HepG2 (cell line): Measurements from ENCODE around the gene MEDAG. TPM values are rescaled to one million over a fixed set of nuclear protein-coding genes. Genes with fewer than 3 reads are reported as not detected.

Experiments used
- ATAC-seq: fragments of 200-7000 bp; cut with Tn5 transposase; 3 replicates; pipeline ENCODE4 v1.9.1; 2020; ENCODE audit warnings: mild to moderate bottlenecking, moderate library complexity
- BruUV-seq: library from RNA; stranded (reverse); fragments of 400-500 nt; replicated peaks from 2 replicates; lab custom pipeline; 2021; lab: Mats Ljungman, UMichigan
- CTCF ChIA-PET: fragments of 300-600 bp; formaldehyde crosslinking; extraction: SDS; loops from one replicate; lab custom pipeline; 2021; ENCODE audit warnings: low total read pairs, inconsistent platforms, low intra/inter-chr PET ratio; lab: Yijun Ruan, JAX
- POLR2A ChIA-PET: fragments of 350-600 bp; sonication (Branson Sonifier 250); formaldehyde crosslinking; loops from one replicate; lab custom pipeline; 2020; ENCODE audit warnings: antibody characterized with exemption, inconsistent platforms; lab: Yijun Ruan, JAX
- DNase-seq: peaks from one replicate; pipeline ENCODE4 v3.0.0-alpha.2; 2015; ENCODE audit warnings: low spot score
- FAIRE-seq: peaks from 3 replicates; lab custom pipeline; 2011; peaks lifted over from hg19 to GRCh38; lab: Jason Lieb, UNC
- H2AFZ ChIP-seq: one replicate; pipeline ENCODE4 v1.6.1; 2011; ENCODE audit warnings: low read length, inconsistent platforms
- H3K27ac ChIP-seq: fragments of 300-600 bp; 3 replicates; pipeline ENCODE4 v1.8.0; 2011; ENCODE audit warnings: mixed run types, mild to moderate bottlenecking, mixed read lengths, low read length, inconsistent platforms; ENCODE audit not compliant: insufficient read depth; ENCODE audit errors: extremely low read length
- H3K27me3 ChIP-seq, 2 experiments: fragments of 200-600 bp in 1 of 2; 2 replicates in 1 of 2; 3 replicates in 1 of 2; pipeline versions ENCODE4 v1.6.0 to v1.8.0; 2011; ENCODE audit warnings: low read length in 2 of 2, mild to moderate bottlenecking in 2 of 2, moderate library complexity in 2 of 2, inconsistent platforms in 1 of 2; ENCODE audit not compliant: insufficient read depth in 2 of 2, control insufficient read depth in 1 of 2
- H3K36me3 ChIP-seq, 2 experiments: fragments of 200-600 bp in 1 of 2; replicated peaks in 1 of 2; 2 replicates in 1 of 2; 3 replicates in 1 of 2; pipeline versions ENCODE4 v1.5.1 to v1.8.0; 2011; ENCODE audit warnings: low read length in 2 of 2, inconsistent platforms in 1 of 2; ENCODE audit not compliant: insufficient read depth in 2 of 2, control insufficient read depth in 1 of 2
- H3K4me1 ChIP-seq: 2 replicates; pipeline ENCODE4 v1.5.1; 2012; ENCODE audit warnings: low read length, inconsistent platforms; ENCODE audit not compliant: insufficient read depth
- H3K4me2 ChIP-seq: 2 replicates; pipeline ENCODE4 v1.6.0; 2011; ENCODE audit warnings: low read depth, low read length, inconsistent platforms
- H3K4me3 ChIP-seq, 3 experiments: fragments of 200-600 bp in 1 of 3; sonication (generic), shearing (Covaris generic) in 1 of 3; replicated peaks in 1 of 3; 2 replicates each; pipeline ENCODE4 v1.5.1; 2011 to 2016; ENCODE audit warnings: low read length in 3 of 3, inconsistent platforms in 2 of 3, low read depth in 2 of 3, mild to moderate bottlenecking in 2 of 3, control low read depth in 1 of 3, mixed read lengths in 1 of 3; ENCODE audit not compliant: insufficient read depth in 1 of 3
- H3K79me2 ChIP-seq: one replicate; pipeline ENCODE4 v1.6.1; 2011; ENCODE audit warnings: low read length, inconsistent platforms; ENCODE audit not compliant: insufficient read depth
- H3K9ac ChIP-seq: 2 replicates; pipeline ENCODE4 v1.6.0; 2011; ENCODE audit warnings: mild to moderate bottlenecking, low read depth, low read length, inconsistent platforms; ENCODE audit not compliant: insufficient read depth
- H3K9me3 ChIP-seq: 2 replicates; pipeline ENCODE4 v1.5.1; 2012; ENCODE audit warnings: mild to moderate bottlenecking, low read length
- H4K20me1 ChIP-seq: 2 replicates; pipeline ENCODE4 v1.6.0; 2011; ENCODE audit warnings: inconsistent platforms, mild to moderate bottlenecking, low read length, moderate library complexity; ENCODE audit not compliant: insufficient read depth
- ADNP ChIP-seq: sonication (generic); formaldehyde crosslinking; IDR thresholded peaks from 2 replicates; pipeline ENCODE4 v1.4.0; 2020; ENCODE audit warnings: missing genetic modification reagents
- BHLHE40 ChIP-seq: IDR thresholded peaks from 2 replicates; pipeline ENCODE4 v1.6.1; 2011; ENCODE audit warnings: low read length, improper control_type of control experiment
- GRHL1 ChIP-seq: sonication (generic); formaldehyde crosslinking; conservative IDR thresholded peaks from 2 replicates; pipeline ENCODE4 v1.8.0; 2022; ENCODE audit warnings: missing genetic modification reagents
- IKZF1 ChIP-seq: fragments of 450-650 bp; IDR thresholded peaks from 2 replicates; pipeline ENCODE4 v1.7.1; 2016
- MBNL3 ChIP-seq: fragments of 250-450 bp; sonication (Bioruptor Pico); conservative IDR thresholded peaks from 2 replicates; pipeline ENCODE4 v1.8.0; 2022; ENCODE audit warnings: mild to moderate bottlenecking, inconsistent platforms
- MTF1 ChIP-seq: sonication (generic); formaldehyde crosslinking; IDR thresholded peaks from 2 replicates; pipeline ENCODE4 v1.5.0; 2020; ENCODE audit warnings: missing genetic modification reagents
- NFIB ChIP-seq: sonication (generic); formaldehyde crosslinking; IDR thresholded peaks from 2 replicates; pipeline ENCODE4 v1.9.0; 2021; ENCODE audit warnings: missing genetic modification reagents, mild to moderate bottlenecking, borderline replicate concordance
- NFKB2 ChIP-seq: sonication (generic); formaldehyde crosslinking; IDR thresholded peaks from 2 replicates; pipeline ENCODE4 v1.4.0; 2020; ENCODE audit warnings: missing genetic modification reagents, borderline replicate concordance
- NR2C2 ChIP-seq: sonication (generic); formaldehyde crosslinking; IDR thresholded peaks from 2 replicates; pipeline ENCODE4 v1.4.0; 2020; ENCODE audit warnings: missing genetic modification reagents, mild to moderate bottlenecking, moderate library complexity, borderline replicate concordance
- PITX1 ChIP-seq: sonication (generic); formaldehyde crosslinking; IDR thresholded peaks from 2 replicates; pipeline ENCODE4 v1.5.1; 2020; ENCODE audit warnings: mild to moderate bottlenecking, missing genetic modification reagents
- SAFB2 ChIP-seq: sonication (generic); formaldehyde crosslinking; IDR thresholded peaks from 2 replicates; pipeline ENCODE4 v1.5.1; 2020; ENCODE audit warnings: missing genetic modification reagents, low read depth, mild to moderate bottlenecking, borderline replicate concordance
- WIZ ChIP-seq: sonication (generic); formaldehyde crosslinking; IDR thresholded peaks from 2 replicates; pipeline ENCODE4 v1.5.1; 2020; ENCODE audit warnings: mild to moderate bottlenecking, missing genetic modification reagents
- ZBTB8A ChIP-seq: sonication (generic); formaldehyde crosslinking; IDR thresholded peaks from 2 replicates; pipeline ENCODE4 v1.4.0; 2020; ENCODE audit warnings: mild to moderate bottlenecking, low read depth, missing genetic modification reagents, borderline replicate concordance
- ZNF142 ChIP-seq: sonication (generic); formaldehyde crosslinking; IDR thresholded peaks from 2 replicates; pipeline ENCODE4 v1.4.0; 2020; ENCODE audit warnings: missing genetic modification reagents
- in situ Hi-C: cut with HindIII; loops from 2 replicates; pipeline ENCODE4 v1.10.0; 2017; ENCODE audit warnings: low pct_unique_long_range_greater_than_20kb; ENCODE audit not compliant: extremely low pct_ligation_motif_present
- intact Hi-C: fragments of 100-400 bp; cut with micrococcal nuclease; formaldehyde crosslinking; loops from one replicate; pipeline ENCODE4 v1.10.0; 2022; ENCODE audit not compliant: unreplicated experiment
- polyA plus RNA-seq, 8 experiments: library from polyadenylated mRNA; depleted of rRNA in 3 of 8; stranded (reverse) in 7 of 8; unstranded in 1 of 8; fragments of >200 nt; fragmentation: Illumina TruSeq in 4 of 8; extraction: Trizol in 4 of 8; gene quantifications; 2 replicates each; pipeline versions ENCODE4 v1.2.1 to v1.2.3, GENCODE V29; 2011 to 2016; ENCODE audit warnings: low read depth in 4 of 8, missing spikeins in 1 of 8, mixed read lengths in 1 of 8; ENCODE audit not compliant: insufficient read depth in 1 of 8
- total RNA-seq, 5 experiments: library from RNA; depleted of rRNA; stranded (reverse); fragments of >200 nt; fragmentation: Illumina TruSeq; extraction: Trizol; gene quantifications; 2 replicates each; pipeline ENCODE4 v1.2.3, GENCODE V29; 2016; ENCODE audit warnings: low read depth in 1 of 5
- TF ChIP-seq, protein P1 (sequence below): sonication (generic); formaldehyde crosslinking; IDR thresholded peaks from 2 replicates; pipeline ENCODE4 v1.5.1; 2020; ENCODE audit warnings: missing genetic modification reagents, mild to moderate bottlenecking, borderline replicate concordance

MEDAG gene
- total and polyA plus RNA-seq, 2 of the 13 experiments (the other 11 are each of a cell fraction or from before 2014, with no cell fraction given), result not detected

DNA sequence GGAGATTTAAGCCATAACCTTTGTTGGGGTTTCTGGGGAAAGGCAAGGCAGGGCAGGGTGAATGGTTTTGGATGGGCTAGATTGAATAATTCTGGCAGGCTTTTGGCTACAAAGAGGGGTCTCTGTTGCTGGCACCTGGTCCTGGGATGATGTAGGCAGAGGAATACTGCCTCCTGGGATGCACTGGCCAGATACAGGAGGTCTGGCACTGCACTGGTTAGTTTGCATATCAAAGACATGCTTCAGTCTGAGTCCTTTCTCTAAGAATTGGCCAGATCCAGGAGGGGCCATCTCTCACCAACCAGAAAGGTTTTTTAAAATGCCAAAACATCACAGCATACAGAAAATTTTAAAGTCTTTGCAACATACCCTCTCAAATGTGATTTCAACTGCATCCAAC lies 8.0 kb upstream of the MEDAG start:
- H3K4me2 ChIP-seq, result peak overlapping the region; percentile 51; the same call in 1 of the 2 replicates
- intact Hi-C loops (no loop called here), in situ Hi-C loops (no loop called here)
- peaks cover 24% of the 10 kb centered on the region for H3K4me1 ChIP-seq
- FAIRE-seq (no peak), ATAC-seq (no peak), DNase-seq (no peak)
- H4K20me1 ChIP-seq, result no peaks in the 10 kb centered on the region
- H3K9me3 ChIP-seq, result no peaks in the 10 kb centered on the region
- H3K36me3 ChIP-seq, result no peaks in the 10 kb centered on the region
- TF ChIP-seq, protein P1, sequence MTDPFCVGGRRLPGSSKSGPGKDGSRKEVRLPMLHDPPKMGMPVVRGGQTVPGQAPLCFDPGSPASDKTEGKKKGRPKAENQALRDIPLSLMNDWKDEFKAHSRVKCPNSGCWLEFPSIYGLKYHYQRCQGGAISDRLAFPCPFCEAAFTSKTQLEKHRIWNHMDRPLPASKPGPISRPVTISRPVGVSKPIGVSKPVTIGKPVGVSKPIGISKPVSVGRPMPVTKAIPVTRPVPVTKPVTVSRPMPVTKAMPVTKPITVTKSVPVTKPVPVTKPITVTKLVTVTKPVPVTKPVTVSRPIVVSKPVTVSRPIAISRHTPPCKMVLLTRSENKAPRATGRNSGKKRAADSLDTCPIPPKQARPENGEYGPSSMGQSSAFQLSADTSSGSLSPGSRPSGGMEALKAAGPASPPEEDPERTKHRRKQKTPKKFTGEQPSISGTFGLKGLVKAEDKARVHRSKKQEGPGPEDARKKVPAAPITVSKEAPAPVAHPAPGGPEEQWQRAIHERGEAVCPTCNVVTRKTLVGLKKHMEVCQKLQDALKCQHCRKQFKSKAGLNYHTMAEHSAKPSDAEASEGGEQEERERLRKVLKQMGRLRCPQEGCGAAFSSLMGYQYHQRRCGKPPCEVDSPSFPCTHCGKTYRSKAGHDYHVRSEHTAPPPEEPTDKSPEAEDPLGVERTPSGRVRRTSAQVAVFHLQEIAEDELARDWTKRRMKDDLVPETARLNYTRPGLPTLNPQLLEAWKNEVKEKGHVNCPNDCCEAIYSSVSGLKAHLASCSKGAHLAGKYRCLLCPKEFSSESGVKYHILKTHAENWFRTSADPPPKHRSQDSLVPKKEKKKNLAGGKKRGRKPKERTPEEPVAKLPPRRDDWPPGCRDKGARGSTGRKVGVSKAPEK (CRISPR knock-in tag), result no peak
- TF ChIP-seq ZNF142 (CRISPR knock-in tag) (no peak), NFIB (CRISPR knock-in tag) (no peak), IKZF1 (no peak), PITX1 (CRISPR knock-in tag) (no peak), MBNL3 (no peak), SAFB2 (CRISPR knock-in tag) (no peak), ADNP (CRISPR knock-in tag) (no peak), GRHL1 (no peak), NR2C2 (CRISPR knock-in tag) (no peak), NFKB2 (CRISPR knock-in tag) (no peak), MTF1 (CRISPR knock-in tag) (no peak), BHLHE40 (no peak), WIZ (CRISPR knock-in tag) (no peak), ZBTB8A (CRISPR knock-in tag) (no peak)
- no peak overlapping the region for H2AFZ ChIP-seq
- no peak overlapping the region for H3K4me3 ChIP-seq
- CTCF ChIA-PET, result no interaction called here
- H3K27ac ChIP-seq, result no peak overlapping the region
- H3K27me3 ChIP-seq, result peaks cover 0 to 8% of the 10 kb centered on the region in 2 experiments; a peak in 1 of 5 replicates
- no TSS peak for BruUV-seq
- POLR2A ChIA-PET, result no interaction called here
- no peaks in the 10 kb centered on the region for H3K79me2 ChIP-seq
- H3K9ac ChIP-seq, result no peak overlapping the region
